SIG-M5 treated with dmso at 0.1 percent for 504 hours (cell line): ENCODE data around the gene FGD4.

ENCODE experiments used
- DNase-seq: peaks from one replicate; lab custom pipeline; 2025; ENCODE audit not compliant: unreplicated experiment; lab: John Stamatoyannopoulos, UW

The FGD4 gene

DNA sequence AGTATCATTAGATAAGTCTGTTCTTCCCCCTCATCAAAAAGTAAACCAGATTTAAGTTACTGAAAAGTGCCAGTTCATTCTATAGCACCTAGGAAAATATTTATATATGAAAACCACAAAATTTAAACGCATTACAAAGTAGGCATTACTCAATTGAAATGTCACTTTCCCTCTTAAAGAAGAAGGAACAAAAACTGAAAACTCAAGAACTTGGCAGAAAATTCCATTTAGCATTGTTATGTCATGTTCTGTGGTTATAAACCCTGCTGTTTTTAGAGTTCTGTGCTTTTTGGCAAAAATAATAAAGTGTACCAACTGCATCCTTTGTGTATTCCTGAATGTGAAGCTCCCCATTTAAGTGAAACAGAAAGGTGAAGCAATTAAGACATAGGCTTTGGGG is 3.6 kb downstream of the FGD4 start:
- DNase-seq = peak; percentile 79

DNA sequence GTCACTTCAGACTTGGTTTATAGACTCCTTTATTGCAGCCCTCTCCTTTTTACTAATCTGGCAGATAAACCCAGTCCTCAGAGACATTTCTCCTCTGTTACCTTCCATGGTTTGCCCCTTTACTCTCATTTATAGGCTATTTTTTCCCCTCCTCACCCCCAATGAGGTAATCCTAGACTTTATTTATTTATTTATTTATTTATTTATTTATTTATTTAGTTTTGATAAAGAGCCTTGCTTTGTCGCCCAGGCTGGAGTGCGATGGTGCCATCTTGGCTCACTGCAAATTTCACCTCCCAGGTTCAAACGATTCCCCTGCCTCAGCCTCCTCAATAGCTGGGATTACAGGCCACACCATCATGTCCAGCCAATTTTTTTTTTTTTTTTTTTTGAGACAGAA is 8.4 kb downstream of the FGD4 start:
- no peak for DNase-seq

GRCh38 chr12:32413412-32413811 is 14.1 kb downstream of the FGD4 start:
- DNase-seq = no peak

DNA sequence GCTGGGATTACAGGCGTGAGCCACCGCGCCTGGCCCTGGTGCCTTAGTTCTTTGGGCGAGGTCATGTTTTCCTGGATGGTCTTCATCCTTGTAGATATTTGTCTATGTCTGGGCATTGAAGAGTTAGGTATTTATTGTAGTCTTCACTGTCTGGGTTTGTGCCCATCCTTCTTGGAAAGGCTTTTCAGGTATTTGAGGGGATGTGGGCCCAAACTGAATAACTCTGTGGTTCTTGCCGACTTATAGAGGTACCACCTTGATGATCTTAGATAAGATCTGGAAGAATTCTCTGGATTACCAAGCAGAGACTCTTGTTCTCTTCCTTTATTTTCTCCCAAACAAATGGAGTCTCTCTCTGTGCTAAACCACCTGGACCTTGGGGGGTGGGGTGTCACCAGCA is 18.9 kb downstream of the FGD4 start:
- DNase-seq = no peak

- DNase-seq = no peak
These were observed 19.7 kb downstream of the FGD4 start for GRCh38 chr12:32418903-32419519.

- DNase-seq = no peak
These were observed 20.2 kb downstream of the FGD4 start for GRCh38 chr12:32419520-32419960.

GRCh38 chr12:32420356-32420755 is 21.0 kb downstream of the FGD4 start:
- DNase-seq = no peak

GRCh38 chr12:32423559-32423958 is 24.2 kb downstream of the FGD4 start:
- no peak for DNase-seq

DNA sequence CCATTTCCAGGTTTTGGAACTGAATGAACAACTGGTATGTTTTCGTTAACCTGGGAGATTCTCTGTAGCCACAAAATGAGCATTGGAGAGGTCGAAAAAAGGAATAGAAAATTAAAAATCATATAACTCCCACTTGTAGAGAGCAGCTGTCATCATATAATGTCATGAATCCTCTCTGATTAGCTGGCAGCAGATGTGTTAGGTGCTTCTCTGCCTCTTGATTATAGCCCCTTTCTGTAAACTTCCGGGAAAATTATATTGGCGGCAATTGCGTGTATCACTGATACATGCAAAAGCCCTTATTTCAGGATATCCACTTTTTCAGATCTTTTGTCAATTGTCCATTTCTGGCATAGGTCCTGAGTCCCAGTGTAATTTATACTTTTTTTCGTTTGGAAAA is 31.7 kb downstream of the FGD4 start:
- DNase-seq = no peak

DNA sequence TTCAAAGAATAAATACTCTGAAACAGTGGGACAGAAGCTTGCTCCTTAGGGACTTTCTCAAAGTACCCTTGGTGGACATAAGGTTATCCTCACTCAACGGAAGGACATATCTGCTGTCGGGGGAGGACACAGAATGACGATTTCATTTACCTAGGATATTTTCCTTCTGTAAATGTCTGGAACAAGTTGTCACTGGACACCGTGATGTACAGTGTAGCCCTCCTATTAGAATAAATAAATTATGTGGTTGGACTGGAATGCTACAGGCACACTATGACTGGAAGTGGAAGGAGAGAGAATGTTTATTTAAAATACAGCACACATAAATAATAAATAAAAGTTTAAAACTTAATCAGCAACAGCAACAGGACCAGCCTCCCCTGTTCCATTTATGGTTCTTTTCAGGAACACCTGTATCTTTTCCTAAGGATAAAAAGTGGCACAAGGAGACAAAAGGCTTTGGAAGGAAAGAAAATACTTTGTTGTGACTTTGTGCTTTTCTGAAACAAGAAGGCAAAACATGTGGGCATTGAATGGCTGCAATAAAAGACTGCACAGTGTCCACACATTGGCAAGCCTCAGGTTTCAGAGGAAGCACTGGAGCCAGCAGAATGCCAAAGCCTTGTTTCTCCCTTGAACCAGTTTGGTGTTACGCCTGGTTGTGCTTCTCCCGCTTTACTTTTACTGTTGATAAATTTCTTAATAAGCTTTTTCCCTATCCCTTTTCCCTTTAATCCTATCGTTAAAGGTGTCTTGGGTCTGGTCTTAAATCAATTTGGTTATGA is 36.8 kb downstream of the FGD4 start:
- no peak for DNase-seq

DNA sequence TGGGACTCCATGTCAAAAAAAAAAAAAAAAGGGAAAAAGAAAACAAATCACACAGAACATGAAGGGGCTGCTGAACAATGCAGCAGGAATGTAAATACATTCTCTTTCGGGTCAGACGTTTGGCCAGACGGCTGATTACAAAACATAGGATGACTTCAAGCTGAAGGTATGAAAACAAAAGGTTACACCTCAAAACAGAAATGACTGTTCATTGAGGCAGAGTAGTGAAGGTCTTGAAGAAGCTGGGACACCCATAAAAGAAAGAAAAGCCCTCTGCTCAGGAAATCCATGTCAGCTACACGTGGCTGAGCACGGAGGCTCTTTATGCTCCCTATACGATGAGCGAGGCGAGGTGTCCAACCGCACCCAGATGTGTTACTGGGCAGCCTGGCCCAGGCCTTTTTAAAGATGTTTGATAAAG is 37.7 kb downstream of the FGD4 start:
- no peak for DNase-seq

DNA sequence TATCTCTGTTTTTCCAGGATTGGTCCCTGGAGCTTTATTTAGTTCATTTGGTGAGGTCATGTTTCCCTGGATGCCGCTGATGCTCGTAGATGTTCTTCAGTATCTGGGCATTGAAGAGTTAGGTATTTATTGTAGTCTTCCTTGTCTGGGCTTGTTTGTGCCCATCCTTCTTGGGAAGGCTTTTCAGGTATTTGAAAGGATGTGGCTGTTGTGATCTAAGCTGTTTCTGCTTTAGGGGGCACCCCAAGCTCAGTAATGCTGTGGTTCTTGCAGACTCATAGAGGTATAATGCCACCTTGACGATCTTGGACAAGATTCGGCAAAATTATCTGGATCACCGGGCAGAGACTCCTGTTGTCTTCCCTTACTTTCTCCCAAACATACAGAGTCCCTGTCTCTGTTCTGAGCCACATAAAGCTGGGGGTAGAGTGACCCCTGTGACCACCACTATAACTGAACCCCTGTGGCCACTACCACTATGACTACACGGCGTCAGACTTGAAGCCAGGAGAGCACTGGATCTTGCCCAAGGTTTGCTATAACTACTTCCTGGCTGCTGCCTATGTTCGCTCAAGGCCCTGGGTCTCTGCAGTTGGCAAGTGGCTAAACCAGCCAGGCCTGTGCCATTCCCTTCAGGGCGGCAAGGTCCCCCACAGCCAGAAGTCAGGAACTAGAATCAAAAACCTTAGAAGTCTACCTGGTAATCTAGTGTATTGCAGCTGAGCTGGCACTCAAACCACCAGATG is 40.9 kb downstream of the FGD4 start:
- DNase-seq = no peak

DNA sequence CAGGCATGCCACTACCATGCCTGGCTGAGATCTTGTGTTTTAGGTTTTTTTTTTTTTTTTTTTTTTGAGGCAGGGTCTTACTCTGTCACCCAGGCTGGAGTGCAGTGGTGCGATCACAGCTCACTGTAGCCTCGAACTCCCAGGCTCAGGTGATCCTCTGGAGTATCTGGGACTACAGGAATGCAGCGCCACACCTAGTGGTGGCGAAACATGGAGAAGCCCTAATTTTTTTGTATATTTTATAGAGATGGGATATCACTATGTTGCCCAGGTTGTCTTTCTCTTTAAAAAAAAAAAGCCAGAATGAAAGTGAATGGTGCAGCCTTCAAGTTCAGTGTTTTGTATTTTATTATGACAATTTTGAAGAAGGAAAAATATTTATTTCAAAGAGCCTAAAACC is 44.1 kb downstream of the FGD4 start:
- DNase-seq = no peak

DNA sequence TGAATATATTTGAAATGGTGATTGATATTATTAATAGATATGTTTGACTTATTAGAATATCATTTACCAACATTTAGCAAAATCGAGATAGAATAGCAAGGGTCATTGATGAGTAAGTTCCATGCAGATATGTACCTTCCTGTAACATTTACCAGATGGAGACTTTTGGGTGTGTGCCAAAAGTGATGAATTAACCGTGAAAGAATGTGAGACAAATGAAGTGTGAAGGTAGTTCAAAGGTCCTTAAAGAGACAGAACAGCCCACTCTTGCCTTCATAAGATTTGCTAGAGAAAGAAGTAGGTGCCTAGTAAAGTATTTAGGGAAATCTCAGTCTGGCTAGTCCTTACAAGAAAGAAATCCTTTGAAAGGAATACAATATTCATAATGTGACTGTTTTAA is 45.5 kb downstream of the FGD4 start:
- no peak for DNase-seq

- DNase-seq = no peak
These were observed 46.0 kb downstream of the FGD4 start for GRCh38 chr12:32445356-32445755.

DNA sequence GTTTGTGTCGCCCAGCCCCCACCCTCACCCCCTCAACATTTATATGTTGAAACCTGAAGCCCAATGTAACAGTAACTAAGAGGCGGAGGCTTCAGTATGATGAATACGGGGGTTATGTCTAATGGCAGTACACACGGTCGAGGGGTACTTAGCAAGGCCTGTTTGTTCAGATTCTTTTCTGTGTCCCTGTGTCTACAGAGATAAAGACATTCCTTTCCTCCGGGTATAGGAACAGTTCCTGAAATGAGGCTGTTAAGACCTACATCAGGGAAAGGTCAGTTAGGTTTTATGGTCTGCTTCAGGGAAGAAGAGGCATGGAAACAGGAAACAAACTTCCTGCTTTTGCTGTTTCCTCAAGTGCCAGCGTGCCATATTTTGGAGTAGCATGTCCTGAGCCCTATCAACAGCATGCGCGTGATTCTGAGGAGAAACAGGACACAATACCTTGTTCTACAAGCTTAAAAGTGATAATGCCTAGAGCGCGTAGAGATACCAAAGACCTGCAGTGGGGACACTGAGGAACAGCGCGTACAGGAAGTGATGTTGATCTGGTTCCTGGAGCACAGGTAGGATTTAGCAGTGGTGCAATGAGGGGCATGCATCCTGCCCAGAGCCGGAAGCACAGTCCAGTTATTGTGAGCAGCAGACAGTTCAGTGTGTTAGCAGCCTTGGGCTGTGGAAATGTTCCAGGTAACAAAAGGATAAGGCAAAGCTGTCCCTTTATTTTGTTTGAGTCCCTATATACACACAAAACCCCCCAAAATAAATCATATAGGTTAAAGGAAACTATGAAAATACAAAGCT is 47.2 kb downstream of the FGD4 start:
- DNase-seq = no peak

DNA sequence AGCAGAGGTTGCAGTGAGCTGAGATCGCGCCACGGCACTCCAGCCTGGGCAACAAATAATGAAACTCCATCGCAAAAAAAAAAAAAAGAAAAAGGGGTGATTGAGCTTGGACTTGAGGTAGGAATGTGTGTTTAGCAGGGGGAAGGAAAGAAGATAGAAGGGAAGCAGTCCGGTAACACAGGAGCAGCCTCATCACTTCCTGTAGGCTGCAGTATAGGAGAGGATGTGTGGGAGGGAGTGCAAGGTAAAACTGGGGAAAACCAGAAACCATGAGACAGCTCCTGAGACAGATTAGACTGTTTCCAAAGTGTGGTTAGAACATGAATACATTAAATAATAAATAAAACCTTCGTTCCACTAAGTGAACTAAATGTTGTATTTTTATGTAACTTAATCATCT is 49.2 kb downstream of the FGD4 start:
- no peak for DNase-seq

DNA sequence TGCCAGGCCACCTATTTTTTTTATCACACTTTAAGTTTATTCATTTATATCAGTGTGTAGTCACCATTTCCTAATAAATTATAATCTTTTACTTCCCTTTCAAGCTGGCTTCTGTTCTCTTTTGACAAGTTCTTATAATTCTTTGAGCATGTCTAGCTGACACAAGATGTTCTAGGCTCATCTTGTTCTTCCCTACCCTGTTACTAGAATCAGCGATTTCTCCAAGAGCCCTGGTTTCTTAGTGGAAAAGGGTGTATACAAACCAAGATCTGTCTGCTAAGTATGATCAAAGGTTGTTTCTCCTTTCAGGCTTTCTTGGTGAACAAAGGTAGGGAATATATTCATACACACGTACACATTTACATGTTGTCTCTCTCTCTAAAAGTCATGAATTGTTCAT is 51.0 kb downstream of the FGD4 start:
- DNase-seq = no peak

DNA sequence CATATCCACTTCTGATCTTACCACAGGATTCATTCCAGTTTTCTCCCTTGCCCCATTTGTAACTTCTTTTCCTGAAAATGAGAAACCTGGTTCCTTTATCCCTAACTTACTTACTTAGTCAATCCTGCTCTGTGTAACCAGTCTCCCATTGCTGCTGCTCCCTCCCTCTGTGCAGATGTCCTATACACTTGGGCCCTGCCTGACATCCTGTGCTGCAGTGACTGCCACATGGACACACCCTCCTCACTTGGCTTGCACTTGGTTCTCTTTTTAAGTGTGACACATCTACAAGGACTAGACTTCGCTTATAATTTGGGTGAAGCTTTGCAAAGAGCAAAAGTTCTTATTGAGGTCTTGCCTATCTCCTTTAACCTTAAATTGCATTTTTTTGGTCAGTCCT is 51.4 kb downstream of the FGD4 start:
- no peak for DNase-seq

GRCh38 chr12:32451816-32452215 is 52.5 kb downstream of the FGD4 start:
- no peak for DNase-seq

DNA sequence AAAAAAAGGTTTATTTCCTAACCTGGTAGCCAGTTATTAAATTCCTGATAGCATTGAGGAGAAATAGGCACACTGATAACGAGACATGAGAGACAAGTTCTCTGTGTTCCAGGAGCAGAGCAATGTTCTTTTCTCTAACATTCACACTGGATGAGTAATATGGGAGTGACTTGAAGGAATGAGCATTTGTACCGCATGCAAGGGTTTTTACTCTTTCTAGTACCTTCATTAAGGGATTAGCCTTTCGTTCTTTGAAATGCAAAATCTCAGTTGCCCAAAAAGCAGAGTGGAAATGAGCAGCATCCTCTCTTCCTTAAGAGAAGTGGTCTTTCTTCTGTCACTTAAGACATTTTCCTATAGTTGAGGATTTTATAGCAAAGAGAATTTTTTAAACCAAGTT is 54.7 kb downstream of the FGD4 start:
- DNase-seq = no peak
